Vagina (tissue), 2 donors: Measurements from ENCODE around the gene LMTK3. TPM values are rescaled to one million over a fixed set of nuclear protein-coding genes. Genes with fewer than 3 reads are reported as not detected.
A peak's percentile ranks its signal among the peaks of the same experiment; 100 is the strongest.

Experiments used
- DNase-seq, 2 donors: peaks; one replicate each; pipeline ENCODE4 v3.0.0-alpha.2; 2017; ENCODE audit errors: extremely low spot score in 2 of 2
- H3K27ac ChIP-seq: fragments of 200-600 bp; sonication (generic); one replicate; pipeline ENCODE4 v1.5.1; 2019
- H3K27me3 ChIP-seq: fragments of 200-600 bp; sonication (generic); one replicate; pipeline ENCODE4 v1.5.1; 2019
- H3K36me3 ChIP-seq, 2 donors: fragments of 200-600 bp; sonication (generic); one replicate each; pipeline ENCODE4 v1.5.1; 2017 to 2019
- H3K4me1 ChIP-seq: fragments of 200-600 bp; sonication (generic); one replicate; pipeline ENCODE4 v1.5.1; 2019
- H3K4me3 ChIP-seq, 2 donors: fragments of 200-600 bp; sonication (generic); 1 replicate in 1 of 2; 2 replicates in 1 of 2; pipeline ENCODE4 v1.5.1; 2016 to 2019
- H3K9me3 ChIP-seq: fragments of 200-600 bp; sonication (generic); one replicate; pipeline ENCODE4 v1.5.1; 2019
- CTCF ChIP-seq, 3 experiments: fragments of 450-650 bp in 2 of 3; fragments of 200-600 bp in 1 of 3; sonication (generic) in 1 of 3; IDR thresholded peaks; one replicate each; pipeline ENCODE4 v1.5.1; 2017 to 2019; ENCODE audit warnings: antibody characterized with exemption in 3 of 3, mild to moderate bottlenecking in 2 of 3, moderate library complexity in 2 of 3
- POLR2A ChIP-seq, 2 donors: fragments of 450-650 bp; IDR thresholded peaks; one replicate each; pipeline ENCODE4 v1.6.1; 2017; ENCODE audit warnings: antibody characterized with exemption in 2 of 2, mild to moderate bottlenecking in 2 of 2, moderate library complexity in 2 of 2
- POLR2AphosphoS5 ChIP-seq, 2 donors: sonication (generic); formaldehyde crosslinking; IDR thresholded peaks; one replicate each; pipeline ENCODE4 v1.9.0; 2017; ENCODE audit warnings: antibody characterized with exemption in 2 of 2, mild to moderate bottlenecking in 2 of 2, low read depth in 1 of 2; ENCODE audit not compliant: insufficient read depth in 1 of 2
- intact Hi-C: fragments of 100-400 bp; cut with DNase I; formaldehyde crosslinking; loops from one replicate; pipeline ENCODE4 v1.15.1; 2023
- total RNA-seq: library from RNA; depleted of rRNA; stranded (reverse); fragments of >200 nt; gene quantifications from one replicate; pipeline ENCODE4 v1.2.3, GENCODE V29; 2016

The LMTK3 gene
- total RNA-seq, 1 donor from 2014 or later, result 1.7 TPM

- H3K4me1 ChIP-seq, result peaks cover 23% of the 10 kb centered on the region
- H3K27me3 ChIP-seq, result no peaks in the 10 kb centered on the region
- H3K36me3 ChIP-seq, result no peaks in the 10 kb centered on the region
- no peak for DNase-seq
- no peak for TF ChIP-seq CTCF (IDR thresholded peaks at IDR 0.05)
- no peak for TF ChIP-seq POLR2A (IDR thresholded peaks at IDR 0.05)
- TF ChIP-seq POLR2AphosphoS5 (IDR thresholded peaks at IDR 0.05; ENCODE audit: insufficient read depth in 1 of 2, low read depth in 1 of 2), result no peak
- intact Hi-C loops, result no loop called here
- H3K4me3 ChIP-seq, result no peak overlapping the region
- no peaks in the 10 kb centered on the region for H3K9me3 ChIP-seq
- no peak overlapping the region for H3K27ac ChIP-seq
Measured at GRCh38 chr19:48556825-48557224, 45.2 kb upstream of the LMTK3 start.

DNA sequence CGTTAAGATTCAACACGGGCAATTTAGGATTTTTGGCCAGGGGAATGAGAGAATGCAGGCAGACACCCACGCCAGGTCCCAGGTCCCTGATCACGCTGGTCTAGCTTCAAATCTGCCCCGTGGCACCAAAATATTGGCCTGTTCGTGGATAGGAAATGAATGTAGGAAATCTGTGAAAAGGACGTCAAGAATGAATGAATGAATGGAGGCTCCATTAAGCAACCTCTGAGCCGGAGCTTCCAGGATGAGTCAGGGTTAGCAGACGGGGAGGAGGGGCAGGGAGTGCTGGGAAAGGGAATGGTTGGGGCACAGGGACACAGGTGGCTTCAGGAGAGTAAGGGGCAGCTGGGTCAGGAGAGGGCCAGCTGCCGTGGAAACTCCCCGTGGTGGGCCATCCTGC is 44.5 kb upstream of the LMTK3 start:
- TF ChIP-seq CTCF (IDR thresholded peaks at IDR 0.05) (no peak), POLR2AphosphoS5 (IDR thresholded peaks at IDR 0.05; ENCODE audit: insufficient read depth in 1 of 2, low read depth in 1 of 2) (peak in 1 of 2 donors; percentile 39)
- Histone ChIP-seq H3K4me1 (peaks cover 23% of the 10 kb centered on the region), H3K27ac (no peak overlapping the region)

GRCh38 chr19:48554385-48555091 is 42.9 kb upstream of the LMTK3 start:
- Histone ChIP-seq H3K9me3 (no peaks in the 10 kb centered on the region), H3K4me1 (peaks cover 23% of the 10 kb centered on the region), H3K36me3 (no peaks in the 10 kb centered on the region), H3K4me3 (no peak overlapping the region), H3K27me3 (no peaks in the 10 kb centered on the region), H3K27ac (peak overlapping the region; percentile 59)
- TF ChIP-seq POLR2A (IDR thresholded peaks at IDR 0.05), result no peak
- no peak for TF ChIP-seq CTCF (IDR thresholded peaks at IDR 0.05)
- TF ChIP-seq POLR2AphosphoS5 (IDR thresholded peaks at IDR 0.05; ENCODE audit: insufficient read depth in 1 of 2, low read depth in 1 of 2), result no peak
- DNase-seq, result no peak
- intact Hi-C loops, result no loop called here

More for the DNA sequence above, 44.5 kb upstream of the LMTK3 start:
- no peaks in the 10 kb centered on the region for H3K36me3 ChIP-seq
- H3K9me3 ChIP-seq, result no peaks in the 10 kb centered on the region
- intact Hi-C loops, result no loop called here
- no peak for DNase-seq
- H3K4me3 ChIP-seq, result no peak overlapping the region
- no peaks in the 10 kb centered on the region for H3K27me3 ChIP-seq

DNA sequence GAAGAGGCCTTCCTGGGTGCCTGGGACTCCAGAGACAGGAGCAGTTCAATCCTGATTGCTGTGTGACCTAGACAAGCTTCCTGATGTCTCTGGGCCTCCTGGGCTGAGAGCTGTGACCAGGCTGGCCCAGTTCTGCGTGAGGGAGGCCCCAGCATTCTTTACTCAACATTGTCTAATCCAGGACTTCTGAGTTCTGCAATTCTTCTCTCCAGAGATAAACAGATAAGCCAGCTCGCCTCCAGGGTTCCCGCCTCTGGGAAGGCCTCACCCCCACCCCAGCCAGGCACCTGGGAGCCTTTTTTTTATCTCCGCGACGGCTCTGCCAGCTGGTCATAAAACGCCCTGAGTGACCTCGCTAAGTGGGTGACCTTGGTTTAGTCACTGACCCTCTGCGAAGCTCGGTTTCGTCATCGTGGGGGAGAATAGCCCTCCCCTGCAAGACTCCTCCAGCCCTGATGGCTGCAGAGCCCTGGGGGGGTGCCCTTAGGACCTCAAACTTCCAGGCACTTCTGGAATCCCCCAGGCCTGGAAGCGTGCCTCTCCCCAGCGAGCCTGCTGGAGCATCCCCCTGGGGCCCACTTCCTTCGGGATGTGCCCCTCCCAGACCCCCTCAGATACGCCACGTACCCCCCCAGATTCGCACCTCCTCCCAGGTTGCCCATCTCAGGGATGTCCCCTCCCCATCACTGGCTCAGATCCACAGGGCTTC is 42.2 kb upstream of the LMTK3 start:
- H3K4me3 ChIP-seq, result peak overlapping the region in 1 of 2 donors; percentile 42
- peak overlapping the region; percentile 59 for H3K27ac ChIP-seq

DNA sequence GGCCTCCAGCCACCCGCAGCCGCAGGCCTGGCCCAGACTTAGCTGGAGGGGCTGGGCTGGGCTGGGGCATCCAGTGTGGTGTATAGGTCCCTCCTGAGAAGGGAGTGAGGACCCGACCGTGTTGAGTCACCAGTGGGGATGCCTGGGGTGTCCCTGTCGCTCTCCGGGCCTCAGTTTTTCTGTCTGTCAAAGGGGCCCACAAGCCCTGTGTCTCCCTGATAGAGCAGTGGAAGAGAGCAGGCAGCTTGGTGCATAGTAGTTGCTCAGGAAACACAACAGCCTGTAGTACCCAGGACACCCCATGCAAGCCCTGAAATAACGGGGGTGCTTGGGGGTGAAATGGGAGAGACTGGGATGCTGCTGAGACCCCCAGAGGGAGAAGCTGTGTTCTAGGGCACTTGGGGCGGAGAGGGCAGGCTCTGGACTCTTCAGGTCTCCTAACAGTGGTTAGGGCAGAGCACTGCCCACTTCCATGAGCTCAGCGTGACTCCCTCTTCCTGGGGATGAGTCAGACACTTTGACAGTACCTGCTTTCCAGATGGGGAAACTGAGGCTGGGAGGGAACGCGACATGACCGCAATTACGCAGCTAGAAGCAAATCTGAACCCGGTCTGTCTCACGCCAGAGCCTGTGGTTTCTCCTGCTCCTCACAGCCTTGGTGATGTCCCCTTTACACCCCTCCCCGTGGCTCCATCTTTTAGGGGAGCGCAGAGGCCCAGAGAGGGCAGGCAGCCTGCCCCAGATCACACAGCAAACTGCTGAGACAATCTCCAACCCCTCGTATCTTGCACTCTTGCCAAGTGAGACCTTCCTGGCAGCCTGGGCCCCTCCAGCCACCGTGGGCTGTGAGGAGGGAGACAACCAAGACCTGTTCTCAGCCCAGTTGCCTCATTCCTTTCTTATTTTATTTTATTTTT is 41.0 kb upstream of the LMTK3 start:
- Histone ChIP-seq H3K36me3 (no peaks in the 10 kb centered on the region), H3K4me1 (peaks cover 17% of the 10 kb centered on the region), H3K9me3 (no peaks in the 10 kb centered on the region), H3K27me3 (no peaks in the 10 kb centered on the region), H3K4me3 (peak overlapping the region in 1 of 2 donors; percentile 42), H3K27ac (peak overlapping the region; percentile 59)
- TF ChIP-seq POLR2A (IDR thresholded peaks at IDR 0.05), result no peak
- no peak for TF ChIP-seq CTCF (IDR thresholded peaks at IDR 0.05)
- TF ChIP-seq POLR2AphosphoS5 (IDR thresholded peaks at IDR 0.05; ENCODE audit: insufficient read depth in 1 of 2, low read depth in 1 of 2), result no peak
- DNase-seq, result no peak
- intact Hi-C loops, result no loop called here

More for the DNA sequence above, 42.2 kb upstream of the LMTK3 start:
- no peaks in the 10 kb centered on the region for H3K9me3 ChIP-seq
- TF ChIP-seq POLR2A (IDR thresholded peaks at IDR 0.05) (no peak), POLR2AphosphoS5 (IDR thresholded peaks at IDR 0.05; ENCODE audit: insufficient read depth in 1 of 2, low read depth in 1 of 2) (peak in 1 of 2 donors; percentile 69)
- H3K36me3 ChIP-seq, result no peaks in the 10 kb centered on the region
- H3K27me3 ChIP-seq, result no peaks in the 10 kb centered on the region
- peaks cover 23% of the 10 kb centered on the region for H3K4me1 ChIP-seq
- no peak for DNase-seq
- intact Hi-C loops, result no loop called here
